GM20431 (cell line): ENCODE data around the gene ALPK3.

Source experiments
- in situ Hi-C: fragments of 300-500 bp; cut with MseI, MboI; formaldehyde crosslinking; loops from one replicate; pipeline ENCODE4 v1.15.0; 2020; ENCODE audit warnings: low sequenced_read_pairs; ENCODE audit not compliant: unreplicated experiment

ALPK3 gene

GRCh38 chr15:84909029-84909428, 91.9 kb downstream of the ALPK3 start:
- in situ Hi-C loops: no loop called here

- in situ Hi-C loops: no loop called here
These were observed 92.6 kb downstream of the ALPK3 start for GRCh38 chr15:84909782-84910181.

GRCh38 chr15:84910928-84911623, 93.9 kb downstream of the ALPK3 start:
- in situ Hi-C loops: no loop called here

- in situ Hi-C loops: no loop called here
These were observed 94.9 kb downstream of the ALPK3 start for GRCh38 chr15:84911879-84912660.

- in situ Hi-C loops: no loop called here
These were observed 96.2 kb downstream of the ALPK3 start for GRCh38 chr15:84913360-84913723.

- in situ Hi-C loops: no loop called here
These were observed 97.2 kb downstream of the ALPK3 start for GRCh38 chr15:84914351-84914750.

GRCh38 chr15:84914909-84915605, 97.9 kb downstream of the ALPK3 start:
- in situ Hi-C loops: no loop called here

GRCh38 chr15:84915606-84915958, 98.4 kb downstream of the ALPK3 start:
- in situ Hi-C loops: no loop called here

GRCh38 chr15:84917452-84917851, 100.3 kb downstream of the ALPK3 start:
- in situ Hi-C loops: no loop called here

- in situ Hi-C loops: no loop called here
These were observed 102.0 kb downstream of the ALPK3 start for GRCh38 chr15:84919106-84919667.

- in situ Hi-C loops: no loop called here
These were observed 104.0 kb downstream of the ALPK3 start for GRCh38 chr15:84921121-84921520.

- in situ Hi-C loops: no loop called here
These were observed 105.4 kb downstream of the ALPK3 start for GRCh38 chr15:84922530-84922929.
